Retina (tissue), 1 donor: ENCODE measurements around the gene OSBPL5.
A peak's percentile ranks its signal among the peaks of the same experiment; 100 is the strongest.

Experiments used
- DNase-seq: peaks from one replicate; pipeline ENCODE4 v3.0.0-alpha.2; 2016

OSBPL5 gene

GRCh38 chr11:3148255-3148989 lies 16.7 kb downstream of the OSBPL5 start:
- no peak for DNase-seq

- no peak for DNase-seq
These were observed 17.5 kb downstream of the OSBPL5 start for GRCh38 chr11:3147626-3148025.

GRCh38 chr11:3147257-3147619 lies 17.9 kb downstream of the OSBPL5 start:
- no peak for DNase-seq

- no peak for DNase-seq
These were observed 18.4 kb downstream of the OSBPL5 start for GRCh38 chr11:3146612-3147256.

- DNase-seq, result no peak
These were observed 19.9 kb downstream of the OSBPL5 start for GRCh38 chr11:3145206-3145520.

GRCh38 chr11:3144296-3145205 lies 20.6 kb downstream of the OSBPL5 start:
- no peak for DNase-seq

GRCh38 chr11:3143136-3143880 lies 21.8 kb downstream of the OSBPL5 start:
- DNase-seq, result peak; percentile 40

- DNase-seq, result no peak
These were observed 24.9 kb downstream of the OSBPL5 start for GRCh38 chr11:3140291-3140603.

GRCh38 chr11:3139481-3140290 lies 25.4 kb downstream of the OSBPL5 start:
- DNase-seq, result no peak

- DNase-seq, result no peak
These were observed 26.0 kb downstream of the OSBPL5 start for GRCh38 chr11:3139086-3139440.

- no peak for DNase-seq
These were observed 26.7 kb downstream of the OSBPL5 start for GRCh38 chr11:3138178-3139085.

GRCh38 chr11:3137486-3138177 lies 27.5 kb downstream of the OSBPL5 start:
- no peak for DNase-seq

- DNase-seq, result no peak
These were observed 28.3 kb downstream of the OSBPL5 start for GRCh38 chr11:3136546-3137455.

- no peak for DNase-seq
These were observed 29.3 kb downstream of the OSBPL5 start for GRCh38 chr11:3135481-3136440.

- DNase-seq, result no peak
These were observed 30.2 kb downstream of the OSBPL5 start for GRCh38 chr11:3134651-3135480.

GRCh38 chr11:3134218-3134621 lies 30.9 kb downstream of the OSBPL5 start:
- DNase-seq, result no peak
